ENCODE data around the gene CORO2A.
"Not testable (repeated sequence)": the region's sequence is repeated elsewhere in the genome, so short reads cannot be mapped to it uniquely, and the experiment has no call there.

Gene CORO2A

GRCh38 chr9:98181746-98182068, 10.7 kb downstream of the CORO2A start:
- TF ChIP-seq CTCF (IDR thresholded peaks at IDR 0.05; ENCODE audit: low read depth, low read length, missing control alignments), result no peak
- no peak for DNase-seq (ENCODE audit: low read depth)
- H3K4me3 ChIP-seq (ENCODE audit: low read depth, low read length), result no peak overlapping the region

- no peak for TF ChIP-seq CTCF (IDR thresholded peaks at IDR 0.05; ENCODE audit: low read depth, low read length, missing control alignments)
- DNase-seq (ENCODE audit: low read depth), result no peak
- no peak overlapping the region for H3K4me3 ChIP-seq (ENCODE audit: low read depth, low read length)
These were observed 11.4 kb downstream of the CORO2A start for GRCh38 chr9:98180996-98181395.

- DNase-seq (ENCODE audit: low read depth), result no peak
- TF ChIP-seq CTCF (IDR thresholded peaks at IDR 0.05; ENCODE audit: low read depth, low read length, missing control alignments), result no peak
- H3K4me3 ChIP-seq (ENCODE audit: low read depth, low read length), result no peak overlapping the region
These were observed 13.3 kb downstream of the CORO2A start for GRCh38 chr9:98178874-98179850.

GRCh38 chr9:98176391-98177259, 15.8 kb downstream of the CORO2A start:
- DNase-seq (ENCODE audit: low read depth), result no peak
- TF ChIP-seq CTCF (IDR thresholded peaks at IDR 0.05; ENCODE audit: low read depth, low read length, missing control alignments), result no peak
- no peak overlapping the region for H3K4me3 ChIP-seq (ENCODE audit: low read depth, low read length)

- TF ChIP-seq CTCF (IDR thresholded peaks at IDR 0.05; ENCODE audit: low read depth, low read length, missing control alignments), result no peak
- no peak overlapping the region for H3K4me3 ChIP-seq (ENCODE audit: low read depth, low read length)
- no peak for DNase-seq (ENCODE audit: low read depth)
These were observed 16.7 kb downstream of the CORO2A start for GRCh38 chr9:98175762-98176161.

- no peak overlapping the region for H3K4me3 ChIP-seq (ENCODE audit: low read depth, low read length)
- no peak for DNase-seq (ENCODE audit: low read depth)
- TF ChIP-seq CTCF (IDR thresholded peaks at IDR 0.05; ENCODE audit: low read depth, low read length, missing control alignments), result no peak
These were observed 17.3 kb downstream of the CORO2A start for GRCh38 chr9:98175028-98175569.

GRCh38 chr9:98174502-98174918, 17.9 kb downstream of the CORO2A start:
- not testable (repeated sequence) for DNase-seq (ENCODE audit: low read depth); H3K4me3 ChIP-seq (ENCODE audit: low read depth, low read length)

All from GM12864 (cell line).